ENCODE results near the gene UBXN1.

DNA sequence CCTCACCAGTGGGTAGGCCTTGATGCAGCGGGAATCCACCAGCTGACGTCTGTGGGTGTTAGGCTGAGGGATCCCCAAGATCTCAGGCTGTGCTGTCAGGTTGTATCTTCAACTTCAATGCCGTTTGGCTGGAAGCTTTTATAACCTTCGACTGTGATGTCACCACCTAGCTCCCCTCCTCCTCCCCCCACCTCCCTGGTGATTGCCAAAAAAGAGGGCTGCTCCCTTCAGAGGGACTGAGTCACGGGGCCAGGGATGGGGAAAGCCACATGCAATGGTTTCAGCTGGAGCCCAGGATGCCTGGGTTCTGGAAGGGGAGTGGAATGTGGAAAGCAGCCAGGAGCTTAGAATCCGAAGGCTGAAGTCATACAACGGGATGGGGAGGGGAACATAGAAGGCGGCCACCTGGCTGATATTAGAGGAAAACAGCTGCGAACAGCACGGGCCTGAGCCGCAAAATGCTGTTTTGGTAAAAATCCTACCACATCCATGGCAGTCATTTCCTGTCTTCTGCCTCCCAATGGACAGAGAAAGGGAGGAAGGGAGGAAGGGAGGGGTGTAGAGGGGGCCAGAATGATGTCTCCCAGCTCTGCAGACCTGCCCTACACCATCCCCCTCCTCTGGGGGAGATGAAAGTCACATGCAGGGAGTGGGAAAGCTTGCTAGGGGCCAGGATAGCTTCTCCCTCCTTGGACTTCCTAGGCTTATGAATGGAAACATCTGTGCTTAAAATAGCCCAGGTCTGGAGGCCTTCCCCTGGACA, 10.7 kb upstream of the UBXN1 start, which contains the start of gene LRRN4CL:
- TF ChIP-seq, protein P1, sequence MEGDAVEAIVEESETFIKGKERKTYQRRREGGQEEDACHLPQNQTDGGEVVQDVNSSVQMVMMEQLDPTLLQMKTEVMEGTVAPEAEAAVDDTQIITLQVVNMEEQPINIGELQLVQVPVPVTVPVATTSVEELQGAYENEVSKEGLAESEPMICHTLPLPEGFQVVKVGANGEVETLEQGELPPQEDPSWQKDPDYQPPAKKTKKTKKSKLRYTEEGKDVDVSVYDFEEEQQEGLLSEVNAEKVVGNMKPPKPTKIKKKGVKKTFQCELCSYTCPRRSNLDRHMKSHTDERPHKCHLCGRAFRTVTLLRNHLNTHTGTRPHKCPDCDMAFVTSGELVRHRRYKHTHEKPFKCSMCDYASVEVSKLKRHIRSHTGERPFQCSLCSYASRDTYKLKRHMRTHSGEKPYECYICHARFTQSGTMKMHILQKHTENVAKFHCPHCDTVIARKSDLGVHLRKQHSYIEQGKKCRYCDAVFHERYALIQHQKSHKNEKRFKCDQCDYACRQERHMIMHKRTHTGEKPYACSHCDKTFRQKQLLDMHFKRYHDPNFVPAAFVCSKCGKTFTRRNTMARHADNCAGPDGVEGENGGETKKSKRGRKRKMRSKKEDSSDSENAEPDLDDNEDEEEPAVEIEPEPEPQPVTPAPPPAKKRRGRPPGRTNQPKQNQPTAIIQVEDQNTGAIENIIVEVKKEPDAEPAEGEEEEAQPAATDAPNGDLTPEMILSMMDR (IDR thresholded peaks at IDR 0.05) = no peak
- TF ChIP-seq POLR2A (IDR thresholded peaks at IDR 0.05) = no peak

Data from breast epithelium (tissue), 3 donors.